Activated gamma-delta T cell treated with Interleukin-2 at 50 U/mL for 16 hours (primary cell): ENCODE measurements around the gene PAMR1.
"Not testable (repeated sequence)": the region's sequence is repeated elsewhere in the genome, so short reads cannot be mapped to it uniquely, and the experiment has no call there.

Experiments used
- DNase-seq: peaks from one replicate; pipeline ENCODE4 v3.0.0-alpha.2; 2020

Gene PAMR1, protein sequence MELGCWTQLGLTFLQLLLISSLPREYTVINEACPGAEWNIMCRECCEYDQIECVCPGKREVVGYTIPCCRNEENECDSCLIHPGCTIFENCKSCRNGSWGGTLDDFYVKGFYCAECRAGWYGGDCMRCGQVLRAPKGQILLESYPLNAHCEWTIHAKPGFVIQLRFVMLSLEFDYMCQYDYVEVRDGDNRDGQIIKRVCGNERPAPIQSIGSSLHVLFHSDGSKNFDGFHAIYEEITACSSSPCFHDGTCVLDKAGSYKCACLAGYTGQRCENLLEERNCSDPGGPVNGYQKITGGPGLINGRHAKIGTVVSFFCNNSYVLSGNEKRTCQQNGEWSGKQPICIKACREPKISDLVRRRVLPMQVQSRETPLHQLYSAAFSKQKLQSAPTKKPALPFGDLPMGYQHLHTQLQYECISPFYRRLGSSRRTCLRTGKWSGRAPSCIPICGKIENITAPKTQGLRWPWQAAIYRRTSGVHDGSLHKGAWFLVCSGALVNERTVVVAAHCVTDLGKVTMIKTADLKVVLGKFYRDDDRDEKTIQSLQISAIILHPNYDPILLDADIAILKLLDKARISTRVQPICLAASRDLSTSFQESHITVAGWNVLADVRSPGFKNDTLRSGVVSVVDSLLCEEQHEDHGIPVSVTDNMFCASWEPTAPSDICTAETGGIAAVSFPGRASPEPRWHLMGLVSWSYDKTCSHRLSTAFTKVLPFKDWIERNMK

DNA sequence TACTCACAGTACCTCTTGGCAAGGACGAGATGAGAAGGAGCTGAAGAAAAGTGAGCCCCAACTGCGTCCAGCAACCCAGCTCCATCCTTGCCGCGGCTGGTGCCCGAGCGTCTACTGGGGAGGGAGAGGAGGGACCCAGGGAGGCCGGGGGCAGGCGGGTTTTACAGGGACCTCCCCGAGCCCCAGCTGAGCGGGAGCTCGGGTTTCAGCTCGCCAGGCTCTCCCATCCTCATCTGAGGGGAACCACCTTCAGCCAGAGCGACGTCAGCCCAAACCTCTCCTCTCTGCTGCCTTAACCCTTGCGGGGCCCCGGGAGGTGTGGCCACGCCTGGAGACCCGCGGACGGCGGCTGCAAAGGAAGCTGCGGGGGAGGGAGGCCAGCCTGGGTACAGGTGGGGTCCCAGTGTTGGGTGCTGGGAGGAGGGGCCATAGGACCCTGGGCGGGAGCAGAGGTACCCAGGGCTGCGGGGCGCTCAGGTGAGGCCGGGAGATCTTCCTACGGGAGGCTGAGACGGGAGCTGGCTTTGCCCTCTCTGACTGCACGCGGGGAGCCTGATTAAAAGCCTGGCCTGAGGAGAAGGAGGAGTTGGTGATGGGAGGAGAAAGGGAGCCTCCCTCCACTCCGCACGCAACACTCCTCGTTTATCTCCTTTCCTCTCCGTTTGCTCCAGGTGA, at the start of gene PAMR1:
Gene PAMR1 (minus strand): TSS at position 116 of the 675 bp plus-strand sequence. CDS start 31 bp downstream, at position 85.
- no peak for DNase-seq

- no peak for DNase-seq
Observed at GRCh38 chr11:35571696-35572095, 46.3 kb upstream of the PAMR1 start.

DNA sequence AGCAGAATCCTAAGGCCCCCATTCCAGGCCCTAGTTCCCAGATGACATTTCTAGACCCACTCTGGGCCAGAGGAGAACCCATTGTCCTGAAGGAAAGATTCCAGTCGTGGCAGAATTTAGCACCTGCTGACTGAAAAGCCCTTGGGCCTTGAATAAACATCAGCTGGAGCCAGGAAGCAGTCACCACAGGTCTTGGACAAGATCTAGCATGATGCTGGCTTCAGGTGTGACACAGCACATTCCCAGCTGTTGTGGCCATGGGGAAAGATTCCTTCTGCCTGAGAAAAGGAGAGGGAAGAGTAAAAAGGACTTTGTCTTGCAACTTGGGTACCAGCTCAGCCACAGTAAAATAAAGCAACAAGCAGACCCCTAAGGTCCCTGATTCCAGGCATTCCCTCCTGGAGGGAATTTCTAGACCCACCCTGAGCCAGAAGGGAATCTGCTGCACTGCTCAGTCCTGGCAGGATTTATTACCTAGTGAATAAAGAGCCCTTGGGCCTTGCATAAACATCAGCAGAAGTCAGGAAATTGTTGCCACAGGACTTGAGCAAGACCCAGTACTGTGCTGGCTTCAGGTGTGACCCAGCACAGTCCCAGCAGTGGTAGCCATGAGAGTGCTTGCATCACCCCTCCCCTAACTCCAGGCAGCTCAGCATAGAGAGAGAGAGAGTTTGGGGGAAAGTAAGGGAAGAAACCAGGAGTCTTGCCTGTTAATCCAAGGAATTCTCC, 42.5 kb upstream of the PAMR1 start:
- no peak for DNase-seq

DNA sequence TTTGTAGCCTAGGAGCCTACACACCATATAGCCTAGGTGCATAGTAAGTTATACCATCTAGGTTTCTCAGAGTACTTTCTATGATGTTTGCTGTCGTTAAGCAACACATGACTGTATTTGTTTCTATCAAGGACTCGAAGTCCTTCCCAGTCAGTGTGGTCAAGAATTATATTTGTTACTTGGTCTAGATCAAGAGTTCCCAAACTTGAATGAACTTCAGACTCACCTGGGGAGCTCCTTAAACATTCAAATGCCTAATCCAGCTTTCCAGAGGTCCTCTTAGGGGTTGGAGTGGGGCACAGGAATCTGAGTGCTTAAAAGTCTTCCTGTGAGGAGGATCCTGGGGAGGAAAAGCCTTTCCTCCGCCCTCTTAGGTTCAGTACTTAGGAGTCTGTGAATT, 41.5 kb upstream of the PAMR1 start:
- DNase-seq, result no peak

DNA sequence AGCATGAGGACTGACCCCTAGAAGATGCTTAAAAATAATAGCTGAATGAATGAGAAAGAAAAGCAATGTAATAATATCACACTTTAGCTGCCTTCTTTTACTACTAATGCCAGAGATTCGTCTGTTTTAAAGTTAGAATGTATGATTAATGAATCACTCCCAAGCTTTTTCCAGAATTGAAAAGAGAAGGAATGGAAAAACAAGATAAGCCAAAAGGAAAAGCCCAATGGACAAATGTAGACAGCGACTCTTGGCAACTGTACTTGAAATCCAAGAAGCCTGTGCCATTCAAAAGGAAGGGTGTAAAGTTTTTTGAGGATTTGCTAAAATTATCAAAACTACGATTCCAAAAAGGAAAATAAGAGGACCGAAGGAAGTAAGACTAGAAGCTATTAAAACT, 40.8 kb upstream of the PAMR1 start:
- DNase-seq, result no peak

GRCh38 chr11:35564245-35564595, 38.8 kb upstream of the PAMR1 start:
- no peak for DNase-seq

DNA sequence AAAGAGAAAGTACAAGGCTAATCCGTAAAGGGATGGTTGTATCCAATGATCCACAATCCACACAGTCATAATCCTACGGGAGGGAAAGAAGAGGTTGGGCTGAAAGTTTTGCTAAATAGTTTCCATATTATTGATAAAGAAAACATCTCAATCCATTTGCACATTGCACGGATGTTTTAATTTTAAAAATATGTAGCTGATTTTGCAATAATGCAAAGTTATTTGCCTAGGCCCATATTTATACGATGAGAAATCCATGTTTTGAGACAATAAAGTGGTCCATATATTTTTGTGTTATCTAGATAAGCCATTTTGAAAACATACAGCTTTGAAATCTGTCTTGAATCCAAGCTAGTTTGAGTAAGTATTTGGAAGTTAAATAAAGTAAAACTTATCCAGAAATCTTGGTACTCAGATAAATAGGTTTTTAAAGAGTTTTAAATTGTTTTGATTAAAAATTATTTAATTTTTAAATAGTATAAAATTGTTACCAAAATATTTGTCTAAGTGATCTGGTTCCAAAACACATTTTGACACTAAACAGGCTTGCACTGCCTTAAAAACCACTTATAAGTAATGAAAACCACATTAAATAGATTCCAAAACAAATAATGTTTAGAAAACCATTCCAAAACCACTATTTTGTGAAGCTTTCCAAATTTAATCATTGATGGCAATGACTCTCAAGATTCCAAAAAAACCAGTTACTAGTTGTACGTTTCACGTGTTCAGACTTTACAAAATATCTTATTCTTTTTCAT, 38.2 kb upstream of the PAMR1 start:
- DNase-seq, result no peak

GRCh38 chr11:35559949-35560348, 34.5 kb upstream of the PAMR1 start:
- no peak for DNase-seq

- DNase-seq, result no peak
Observed at GRCh38 chr11:35558513-35558912, 33.1 kb upstream of the PAMR1 start.

DNA sequence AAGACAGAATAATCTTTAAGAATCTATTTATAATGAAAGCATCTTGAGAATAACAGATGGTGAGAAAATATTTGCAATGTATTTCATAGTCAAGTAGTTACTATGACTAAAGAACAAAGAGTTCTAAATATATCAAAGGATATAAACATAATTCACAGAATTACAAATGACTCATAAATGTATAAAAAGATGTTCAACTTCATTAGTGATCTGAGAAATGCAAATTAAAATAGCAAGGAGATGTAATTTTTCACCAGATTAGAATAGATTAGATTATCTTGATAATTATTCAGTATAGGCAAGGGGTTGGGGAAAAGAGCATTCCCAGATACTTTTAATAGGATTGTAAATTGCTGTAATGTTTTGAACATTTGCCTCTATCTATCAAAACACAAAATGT, 30.1 kb upstream of the PAMR1 start:
- DNase-seq, result no peak

DNA sequence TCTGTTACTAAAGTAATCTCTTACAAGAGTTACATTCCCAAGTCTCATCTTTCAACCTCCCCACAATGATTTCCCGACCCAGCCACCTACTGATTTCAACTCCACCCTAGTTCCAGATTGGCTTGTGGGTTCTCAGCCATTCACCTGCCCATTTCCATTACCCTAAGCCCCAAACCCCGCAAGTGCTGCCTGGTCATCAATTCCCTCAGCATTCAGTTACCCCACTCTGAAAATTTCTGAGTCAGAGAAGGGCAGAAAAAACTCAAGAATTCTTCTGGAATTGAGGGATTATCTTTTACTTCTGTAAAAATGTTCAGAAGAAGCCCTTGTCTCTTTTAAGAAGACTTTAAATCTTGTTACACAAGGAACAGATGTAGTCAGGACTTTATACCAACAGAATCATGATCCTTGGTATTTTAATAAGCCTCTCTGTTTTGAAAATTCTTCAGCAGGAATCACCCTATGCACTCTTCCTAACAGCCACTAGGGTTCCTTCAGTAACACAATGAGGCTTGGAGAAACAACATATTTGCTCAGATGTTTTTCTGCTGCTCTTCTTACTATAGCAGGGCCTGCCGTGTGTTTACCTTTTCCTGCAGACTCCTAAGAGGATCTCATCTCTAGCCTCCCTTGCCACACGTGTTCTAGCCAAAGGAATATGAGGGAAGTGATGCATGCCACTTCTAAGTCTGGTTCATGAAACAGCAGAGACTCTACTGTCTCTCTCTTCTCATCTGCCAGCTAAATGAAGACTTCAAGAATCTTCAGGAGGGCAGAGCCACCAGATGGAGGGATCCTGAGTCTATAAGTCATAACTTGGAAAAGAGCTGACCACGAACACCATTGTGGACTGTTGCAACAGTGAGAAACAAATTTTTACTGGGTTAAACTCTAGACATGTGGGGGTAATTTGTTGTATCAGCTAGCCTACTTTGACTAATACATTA, 29.3 kb upstream of the PAMR1 start:
- no peak for DNase-seq

GRCh38 chr11:35553831-35554230, 28.4 kb upstream of the PAMR1 start:
- DNase-seq, result no peak

DNA sequence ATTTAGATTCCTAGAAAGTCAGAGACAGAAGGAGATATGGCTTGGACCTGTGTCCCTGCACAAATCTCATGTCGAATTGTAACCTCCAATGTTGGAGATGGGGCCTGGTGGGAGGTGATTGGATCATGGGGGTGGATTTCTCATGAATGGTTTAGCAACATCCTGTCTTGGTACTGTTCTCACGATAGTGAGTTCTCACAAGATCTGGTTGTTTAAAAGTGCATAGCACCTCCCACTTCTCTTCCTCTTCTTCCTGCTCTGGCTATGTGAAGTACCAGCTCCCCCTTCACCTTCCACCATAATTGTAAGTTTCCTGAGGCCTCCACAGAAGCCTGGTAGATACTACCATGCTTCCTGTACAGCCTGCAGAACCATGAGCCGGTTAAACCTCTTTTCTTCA, 27.6 kb upstream of the PAMR1 start:
- no peak for DNase-seq

DNA sequence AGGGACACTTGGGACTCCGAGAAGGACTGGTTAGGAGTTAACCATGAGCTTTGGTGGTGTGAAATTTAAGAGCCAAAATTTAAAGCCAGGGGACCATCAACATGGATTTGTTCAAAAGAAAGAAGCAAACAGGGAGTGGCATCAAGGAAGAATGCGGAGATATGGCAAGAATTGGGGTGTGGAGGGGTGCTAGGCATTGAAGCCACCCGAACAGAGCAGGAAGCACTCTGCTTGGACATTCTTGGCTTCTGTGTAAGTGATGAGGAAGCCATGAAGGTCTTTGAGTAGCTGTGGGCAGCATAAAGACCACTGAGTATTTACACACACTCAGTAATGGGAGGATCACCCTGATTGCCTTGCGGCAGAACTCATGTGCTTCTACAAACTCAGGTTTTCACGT, 27.2 kb upstream of the PAMR1 start:
- no peak for DNase-seq

DNA sequence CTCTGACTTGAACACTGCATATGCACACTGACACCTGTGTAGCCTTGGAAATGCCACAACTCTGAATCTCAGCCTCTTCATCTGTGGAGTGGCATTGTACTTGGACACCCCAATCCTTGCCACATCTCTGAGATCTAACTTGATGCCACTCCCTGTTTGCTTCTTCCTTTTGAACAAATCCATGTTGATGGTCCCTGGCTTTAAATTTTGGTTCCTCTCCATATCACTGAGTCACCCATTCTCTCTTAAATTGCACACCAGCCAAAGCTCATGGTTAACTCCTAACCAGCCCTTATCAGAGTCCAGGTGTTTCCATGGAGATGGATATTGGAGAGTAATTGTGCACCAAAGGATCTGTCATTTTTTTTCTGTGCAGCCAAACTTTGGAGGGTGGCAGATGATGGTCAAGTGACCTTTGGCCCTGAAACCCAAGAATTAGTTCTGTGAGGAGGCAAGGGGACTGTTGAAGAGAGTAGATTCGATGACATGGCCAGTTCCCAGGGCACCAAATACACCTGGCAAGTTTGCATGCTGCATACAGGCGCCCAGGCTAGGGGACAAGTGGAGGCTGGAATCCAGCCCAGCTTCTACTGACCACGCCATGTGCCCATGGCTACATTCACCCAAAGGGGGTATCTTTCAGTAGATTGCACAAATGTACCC, 25.1 kb upstream of the PAMR1 start:
- no peak for DNase-seq

DNA sequence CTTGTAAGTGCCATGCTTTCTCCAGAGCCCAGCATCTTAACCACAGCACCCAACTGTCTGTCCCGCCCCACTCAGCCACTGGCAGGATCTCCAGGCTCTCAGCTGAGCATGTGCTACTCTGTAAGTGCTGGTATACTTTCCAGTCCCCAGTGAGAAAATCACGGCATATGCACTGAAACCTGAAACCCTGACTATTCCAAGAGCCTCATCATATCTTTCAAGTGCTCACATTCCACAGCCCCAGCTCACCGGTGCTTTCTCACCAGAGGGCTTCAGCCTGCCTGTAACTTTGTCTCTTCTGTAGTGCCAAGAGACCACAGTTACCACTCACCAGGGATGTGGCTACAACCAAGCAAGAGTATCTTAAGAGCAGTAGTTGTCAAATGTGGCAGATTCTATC, 24.4 kb upstream of the PAMR1 start:
- no peak for DNase-seq

- no peak for DNase-seq
Observed at GRCh38 chr11:35548925-35549561, 23.6 kb upstream of the PAMR1 start.

- not testable (repeated sequence) for DNase-seq
Observed at GRCh38 chr11:35547995-35548394, 22.6 kb upstream of the PAMR1 start.

GRCh38 chr11:35546317-35546716, 20.9 kb upstream of the PAMR1 start:
- no peak for DNase-seq

DNA sequence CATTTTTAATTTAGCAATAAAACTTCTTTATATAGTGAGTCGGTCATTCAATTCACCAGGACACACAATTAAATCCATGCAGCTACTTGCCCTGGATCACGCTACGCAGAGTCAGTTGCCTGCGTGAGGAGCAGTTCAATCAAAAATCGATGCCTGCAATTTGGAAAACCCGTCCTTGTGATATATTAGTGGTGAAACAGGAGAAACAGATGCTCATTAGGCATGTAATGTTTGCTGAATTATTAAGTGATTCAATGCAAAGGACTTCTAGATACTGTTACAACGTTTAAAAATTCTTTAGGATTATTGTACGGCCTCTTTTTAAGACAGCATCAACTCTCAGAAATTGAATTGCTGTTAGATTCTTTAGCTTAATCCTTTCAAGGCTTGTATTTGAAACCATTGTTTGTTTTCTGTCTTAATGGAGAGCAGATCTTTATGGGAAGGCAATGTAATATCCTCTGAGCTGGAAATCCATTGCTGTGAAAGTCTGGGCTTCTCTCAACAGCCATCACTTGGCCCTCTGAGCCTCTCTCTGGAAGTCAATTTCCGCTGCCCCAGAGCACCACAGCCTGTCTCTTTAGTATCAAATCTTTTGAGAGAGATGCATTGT, 20.1 kb upstream of the PAMR1 start:
- DNase-seq, result no peak
